ENCODE data around the gene NFATC3.

The NFATC3 gene

DNA sequence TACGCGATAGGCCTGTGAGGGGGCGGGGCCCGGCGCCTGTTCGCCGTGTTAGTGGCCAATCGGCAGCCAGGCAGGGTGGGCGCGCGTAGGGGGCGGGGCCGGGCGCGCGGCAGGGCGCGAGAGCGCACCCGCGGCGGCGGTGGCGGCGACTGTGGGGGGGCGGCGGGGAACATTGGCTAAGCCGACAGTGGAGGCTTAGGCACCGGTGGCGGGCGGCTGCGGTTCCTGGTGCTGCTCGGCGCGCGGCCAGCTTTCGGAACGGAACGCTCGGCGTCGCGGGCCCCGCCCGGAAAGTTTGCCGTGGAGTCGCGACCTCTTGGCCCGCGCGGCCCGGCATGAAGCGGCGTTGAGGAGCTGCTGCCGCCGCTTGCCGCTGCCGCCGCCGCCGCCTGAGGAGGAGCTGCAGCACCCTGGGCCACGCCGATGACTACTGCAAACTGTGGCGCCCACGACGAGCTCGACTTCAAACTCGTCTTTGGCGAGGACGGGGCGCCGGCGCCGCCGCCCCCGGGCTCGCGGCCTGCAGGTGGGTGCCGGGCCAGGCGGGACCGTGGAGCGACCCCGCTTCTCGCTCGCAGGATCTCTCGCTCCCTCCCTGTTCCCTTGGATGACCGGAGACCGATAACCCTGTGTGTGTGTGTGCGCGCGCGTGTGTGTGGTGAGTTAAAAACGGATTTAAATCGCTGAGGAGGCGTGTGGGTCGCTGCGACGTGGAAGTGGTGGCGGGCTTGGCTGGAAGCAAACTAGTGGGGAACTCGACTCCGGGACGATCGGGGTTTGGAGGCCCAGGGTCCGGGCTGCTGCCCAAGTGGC, at the start of gene NFATC3:
Gene NFATC3, plus strand, starts transcription at position 112 of the 813 bp plus-strand sequence. Its CDS starts 312 bp downstream, at position 424.
- FAIRE-seq: no peak

DNA sequence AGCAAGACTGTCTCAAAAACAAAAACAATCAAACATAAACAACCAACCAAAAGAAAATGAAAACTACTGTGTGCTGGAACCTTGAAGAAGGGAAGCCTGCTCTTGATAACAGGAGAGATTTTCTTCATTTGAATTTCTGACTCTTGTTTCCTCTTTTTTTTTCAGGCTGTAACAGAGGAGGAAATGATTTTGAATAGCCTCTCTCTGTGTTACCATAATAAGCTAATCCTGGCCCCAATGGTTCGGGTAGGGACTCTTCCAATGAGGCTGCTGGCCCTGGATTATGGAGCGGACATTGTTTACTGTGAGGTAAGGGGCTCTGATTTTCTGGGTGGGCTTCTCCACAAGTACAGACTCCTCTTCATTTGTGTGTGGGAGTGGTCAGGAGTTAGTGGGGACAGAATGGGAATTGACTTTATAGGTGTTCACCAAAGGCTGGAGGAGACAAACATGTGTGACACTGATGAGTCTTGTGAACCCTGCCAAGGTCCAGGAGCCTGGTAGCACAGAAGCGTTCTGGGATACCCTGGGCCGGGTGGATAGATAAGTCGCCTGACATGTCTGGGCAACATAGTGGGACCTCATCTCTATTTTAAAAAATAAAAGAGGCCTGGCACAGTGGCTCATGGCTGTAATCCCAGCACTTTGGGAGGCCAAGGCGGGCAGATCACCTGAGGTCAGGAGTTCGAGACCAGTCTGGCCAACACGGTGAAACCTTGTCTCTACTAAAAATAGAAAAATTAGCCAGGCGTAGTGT, 47.2 kb upstream of the NFATC3 start:
- FAIRE-seq: no peak

DNA sequence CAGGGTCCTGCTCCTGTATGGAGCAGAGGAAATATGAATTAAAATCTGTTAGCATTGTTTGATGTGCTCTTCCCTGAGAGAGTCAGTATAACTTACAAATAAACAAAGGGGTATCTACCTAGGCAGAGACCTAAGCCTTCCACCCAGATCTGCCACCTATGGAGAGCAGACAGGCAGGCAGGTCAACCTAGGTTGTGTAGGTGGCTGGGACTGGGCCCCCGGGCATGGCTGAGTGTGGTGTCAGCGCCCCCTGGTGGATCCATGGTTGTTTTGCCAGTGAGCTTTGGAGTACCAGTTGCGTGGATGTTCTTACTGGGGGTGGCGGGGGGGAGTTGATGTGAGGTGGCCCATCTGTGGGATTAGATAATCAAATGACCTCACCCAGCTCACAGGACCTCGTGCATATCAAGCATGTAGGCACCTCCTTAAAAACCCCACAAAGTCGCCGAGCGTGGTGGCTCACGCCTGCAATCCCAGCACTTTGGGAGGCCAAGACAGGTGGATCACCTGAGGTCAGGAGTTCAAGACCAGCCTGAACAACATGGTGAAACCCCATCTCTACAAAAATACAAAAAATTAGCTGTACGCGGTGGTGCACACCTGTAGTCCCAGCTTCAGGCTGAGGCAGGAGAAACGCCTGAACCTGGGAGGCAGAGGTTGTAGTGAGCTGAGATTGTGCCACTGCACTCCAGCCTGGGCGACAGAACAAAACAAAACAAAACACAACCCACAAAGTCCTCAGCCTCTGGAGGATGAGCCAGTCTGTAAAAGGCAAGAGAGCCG, 44.5 kb upstream of the NFATC3 start:
- no peak for FAIRE-seq

DNA sequence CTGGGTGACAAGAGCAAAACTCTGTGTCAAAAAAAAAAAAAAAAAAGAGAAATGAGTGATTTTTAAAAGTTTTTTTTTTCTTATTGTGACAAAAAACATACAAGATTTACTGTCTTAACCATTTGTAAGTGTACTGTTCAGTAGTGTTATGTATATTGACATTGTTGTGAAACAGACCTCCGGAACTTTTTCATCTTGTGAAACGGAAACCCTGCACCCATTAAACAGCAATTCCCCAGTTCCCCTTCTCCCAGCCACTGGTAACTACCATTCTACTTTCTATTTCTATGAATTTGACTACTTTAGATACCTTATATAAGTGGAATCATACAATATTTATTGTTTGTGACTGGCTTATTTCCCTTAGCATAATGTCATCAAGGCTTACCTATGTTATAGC, 43.4 kb upstream of the NFATC3 start:
- no peak for FAIRE-seq

DNA sequence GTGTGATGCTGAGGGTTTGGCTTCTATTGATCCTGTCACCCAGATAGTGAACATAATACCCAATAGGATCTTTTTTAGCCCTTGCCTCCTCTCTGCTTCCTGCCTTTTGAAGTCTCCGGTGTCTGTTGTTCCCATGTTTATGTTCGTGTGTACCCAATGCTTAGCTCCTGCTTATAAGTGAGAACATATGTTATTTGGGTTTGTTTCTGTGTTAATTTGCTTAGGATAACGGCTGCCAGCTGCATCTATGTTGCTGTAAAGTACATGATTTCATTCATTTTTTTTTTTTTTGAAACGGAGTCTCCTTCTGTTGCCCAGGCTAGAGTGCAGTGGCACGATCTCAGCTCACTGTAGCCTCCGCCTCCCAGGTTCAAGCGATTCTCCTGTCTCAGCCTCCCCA, 39.1 kb upstream of the NFATC3 start:
- FAIRE-seq: no peak

DNA sequence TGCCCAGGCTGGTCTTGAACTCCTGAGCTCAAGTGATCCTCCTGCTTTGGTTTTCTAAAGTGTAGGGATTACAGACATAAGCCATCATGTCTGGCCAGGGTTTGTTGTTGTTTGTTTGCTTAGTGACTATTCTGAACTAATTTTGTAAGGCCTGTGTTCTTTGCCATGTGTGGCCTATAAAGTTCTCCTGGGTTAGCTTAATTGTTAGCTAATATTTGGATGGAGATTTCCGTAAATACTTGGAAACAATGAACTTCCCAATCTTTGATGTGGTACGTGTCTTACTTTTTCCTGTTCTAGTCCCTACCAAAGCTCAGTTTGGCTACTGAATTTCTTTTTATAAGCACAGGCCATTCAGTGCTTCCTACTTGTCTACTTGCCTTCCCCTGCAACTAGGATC, 37.2 kb upstream of the NFATC3 start:
- FAIRE-seq: no peak

DNA sequence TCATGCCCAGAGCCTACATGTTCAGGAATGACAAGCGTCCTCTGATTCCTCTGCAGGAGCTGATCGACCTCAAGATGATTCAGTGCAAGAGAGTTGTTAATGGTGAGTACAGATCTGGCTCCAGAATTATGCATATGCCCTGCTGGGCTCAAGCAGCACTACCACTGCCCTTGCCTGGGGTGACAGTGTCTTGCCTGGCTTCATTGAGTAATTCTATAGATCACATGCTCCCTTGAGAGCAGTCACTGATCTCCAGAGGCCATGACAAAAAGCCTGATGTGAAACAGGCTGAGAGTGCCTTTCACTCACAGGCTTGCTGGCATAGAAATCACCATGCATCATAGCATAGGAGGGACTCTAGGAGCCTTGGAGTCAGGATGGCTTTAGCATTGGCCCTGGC, 35.7 kb upstream of the NFATC3 start:
- no peak for FAIRE-seq

DNA sequence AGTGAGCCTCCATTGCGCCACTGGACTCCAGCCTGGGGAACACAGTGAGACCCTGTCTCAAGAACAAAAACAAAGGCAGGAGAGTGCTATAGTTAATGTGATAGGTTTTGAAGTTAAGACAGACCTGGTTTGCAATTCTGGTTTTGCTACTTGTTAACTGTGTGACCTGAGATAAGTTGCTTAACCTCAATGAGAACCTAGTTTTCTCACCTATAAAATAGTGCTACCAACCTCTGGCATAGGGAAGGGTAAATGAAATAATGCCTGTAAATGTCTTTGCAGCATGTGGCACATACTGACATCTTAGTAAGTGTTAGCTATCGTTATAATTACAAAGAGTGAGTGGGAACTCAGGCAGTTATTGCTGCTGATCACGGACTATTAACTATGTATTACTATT, 29.8 kb upstream of the NFATC3 start:
- no peak for FAIRE-seq

DNA sequence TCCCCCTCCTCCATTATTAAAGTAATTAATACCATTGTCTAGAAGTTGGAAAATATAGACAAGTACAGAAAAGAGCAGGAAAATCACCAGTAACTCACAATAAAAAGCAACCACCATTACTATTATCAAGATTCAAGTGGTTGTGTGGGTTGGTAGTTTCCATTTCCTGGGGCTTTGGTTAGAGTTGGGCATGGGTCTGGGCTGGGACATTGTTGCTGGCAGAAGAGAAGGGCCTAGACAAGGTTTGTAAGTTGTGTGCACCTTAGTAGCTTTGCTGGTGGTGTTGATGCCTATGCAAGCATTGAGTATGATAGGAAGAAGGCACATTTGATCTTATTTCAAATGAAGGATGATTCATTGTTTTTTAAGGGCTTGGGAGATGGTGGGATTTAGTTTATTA, 25.4 kb upstream of the NFATC3 start:
- no peak for FAIRE-seq

DNA sequence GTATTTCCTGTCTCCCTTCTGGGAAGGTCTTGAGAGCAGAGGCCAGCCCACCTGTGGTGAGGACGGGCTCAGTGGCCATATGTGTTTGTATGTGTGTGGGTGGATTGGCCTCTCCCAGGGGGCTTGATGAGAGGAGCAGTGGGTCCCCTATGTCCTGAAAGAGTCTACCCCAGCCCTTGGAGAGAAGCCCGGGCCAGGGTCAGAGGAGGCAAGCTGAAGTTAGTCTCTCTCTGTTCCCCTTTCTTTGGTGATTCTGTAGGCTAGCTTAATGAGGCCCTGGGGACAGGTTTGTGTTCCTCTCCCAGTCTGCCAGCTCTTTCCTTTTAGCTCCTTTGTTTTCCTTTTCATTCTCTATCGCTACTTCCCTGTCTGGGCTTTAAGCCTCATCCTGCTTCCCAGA, 23.8 kb upstream of the NFATC3 start:
- FAIRE-seq: no peak

DNA sequence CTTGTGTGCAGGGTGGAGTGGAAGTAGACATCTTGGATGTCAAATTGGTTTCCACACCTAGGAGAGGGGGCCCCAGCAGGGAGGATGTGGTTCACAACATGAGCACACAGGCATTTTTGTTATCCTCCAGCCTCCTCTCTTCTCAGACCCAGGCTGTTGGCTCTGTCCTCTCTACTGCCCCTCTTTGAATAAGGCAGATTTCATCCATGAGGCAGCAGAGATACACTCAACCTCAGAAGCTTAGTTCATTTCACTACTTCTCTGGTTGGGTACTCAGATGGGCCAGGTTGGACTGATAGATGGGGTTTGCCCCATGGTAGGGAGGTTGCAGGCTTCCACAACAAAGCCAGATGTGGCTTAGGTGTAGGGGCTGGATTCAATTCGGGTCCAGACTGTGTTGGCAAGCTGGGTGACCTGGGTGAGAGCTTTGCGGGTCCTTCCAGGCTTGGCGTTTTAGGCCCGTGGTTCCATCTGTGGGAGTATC, 22.2 kb upstream of the NFATC3 start:
- no peak for FAIRE-seq

DNA sequence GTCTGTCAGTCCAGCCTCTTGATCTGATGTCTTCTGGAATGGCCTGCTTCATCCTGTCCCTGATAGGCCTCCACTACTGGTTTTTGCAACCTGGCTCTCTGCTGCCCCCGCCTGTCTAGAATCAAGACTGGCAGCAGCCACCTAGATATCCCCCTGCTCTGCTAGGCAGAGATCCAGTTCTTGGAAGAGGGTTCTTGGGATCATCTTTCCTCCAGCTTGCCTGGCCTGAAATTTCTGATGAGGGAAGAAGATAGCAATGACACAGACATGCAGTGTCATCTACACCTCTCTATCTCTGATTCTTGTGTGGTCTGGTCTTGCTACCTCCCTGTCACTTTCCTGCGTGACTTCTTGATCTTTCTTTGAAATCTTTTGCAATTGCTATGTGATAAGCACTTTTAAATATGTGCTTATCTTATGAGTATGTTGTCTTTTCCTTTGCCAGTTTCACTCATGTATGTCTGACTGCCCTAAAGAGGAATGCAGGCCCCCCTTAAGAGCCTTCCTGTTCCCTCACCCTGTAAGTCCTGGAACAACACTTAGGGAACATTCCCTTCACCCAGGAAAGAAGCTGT, 20.3 kb upstream of the NFATC3 start:
- FAIRE-seq: no peak

DNA sequence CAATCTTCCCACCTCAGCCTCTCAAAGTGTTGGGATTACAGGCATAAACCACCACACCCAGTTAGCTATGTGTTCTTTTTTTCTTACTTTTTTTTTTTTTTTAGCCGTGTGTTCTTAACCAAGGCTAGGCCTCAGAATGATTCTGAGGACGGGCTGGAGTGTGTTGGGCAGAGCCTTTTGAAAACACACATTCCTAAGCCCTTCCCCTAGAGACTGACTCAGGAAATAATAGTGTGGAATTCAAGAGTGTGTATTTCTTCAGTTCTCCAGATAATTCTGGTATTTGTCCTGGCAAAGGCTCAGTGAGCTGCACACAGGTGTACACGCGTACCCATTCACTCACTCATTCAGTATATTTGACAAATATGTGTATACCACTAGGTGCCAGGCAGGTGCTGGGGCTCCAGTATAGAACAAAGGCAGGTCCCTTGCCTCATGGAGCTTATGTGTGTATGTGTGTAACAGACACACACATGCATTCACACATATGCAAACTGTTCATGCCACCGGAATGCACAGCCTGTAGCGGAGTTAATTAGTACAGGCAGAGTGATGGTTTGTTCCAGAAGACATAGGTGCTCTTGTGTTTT, 19.4 kb upstream of the NFATC3 start:
- no peak for FAIRE-seq

DNA sequence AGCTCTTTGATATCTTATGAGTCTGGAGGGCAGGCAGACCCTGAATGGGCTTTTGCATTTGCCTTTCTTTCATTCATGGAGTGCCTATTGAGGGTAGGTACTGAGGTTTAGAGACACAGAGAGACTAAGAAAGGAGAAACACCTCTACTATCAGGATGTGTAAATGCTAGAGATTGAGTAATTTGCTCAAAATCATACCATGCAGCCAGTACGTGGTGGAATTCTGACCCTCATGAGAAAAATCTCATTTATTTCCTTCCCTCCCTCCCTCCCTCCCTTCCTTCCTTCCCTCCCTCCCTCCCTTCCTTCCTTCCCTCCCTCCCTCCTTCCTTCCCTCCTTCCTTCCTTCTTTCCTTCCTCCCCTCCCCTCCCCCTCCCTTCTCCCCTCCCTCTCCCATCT, 18.4 kb upstream of the NFATC3 start:
- FAIRE-seq: no peak

DNA sequence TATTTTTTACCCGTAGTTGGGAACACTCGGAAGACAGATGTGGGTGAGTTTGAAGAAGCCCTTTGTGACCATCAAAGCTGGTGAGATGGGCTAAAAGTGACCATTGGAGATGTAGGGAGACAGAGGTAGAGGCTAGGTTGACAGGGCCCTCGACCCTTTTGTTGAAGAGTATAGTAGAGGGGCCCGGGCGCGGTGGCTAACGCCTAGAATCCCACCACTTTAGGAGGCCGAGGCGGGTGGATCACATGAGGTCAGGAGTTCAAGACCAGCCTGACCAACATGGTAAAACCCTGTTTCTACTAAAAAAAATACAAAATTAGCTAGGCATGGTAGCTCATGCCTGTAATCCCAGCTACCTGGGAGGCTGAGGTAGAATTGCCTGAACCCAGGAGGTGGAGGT, 16.2 kb upstream of the NFATC3 start:
- no peak for FAIRE-seq

DNA sequence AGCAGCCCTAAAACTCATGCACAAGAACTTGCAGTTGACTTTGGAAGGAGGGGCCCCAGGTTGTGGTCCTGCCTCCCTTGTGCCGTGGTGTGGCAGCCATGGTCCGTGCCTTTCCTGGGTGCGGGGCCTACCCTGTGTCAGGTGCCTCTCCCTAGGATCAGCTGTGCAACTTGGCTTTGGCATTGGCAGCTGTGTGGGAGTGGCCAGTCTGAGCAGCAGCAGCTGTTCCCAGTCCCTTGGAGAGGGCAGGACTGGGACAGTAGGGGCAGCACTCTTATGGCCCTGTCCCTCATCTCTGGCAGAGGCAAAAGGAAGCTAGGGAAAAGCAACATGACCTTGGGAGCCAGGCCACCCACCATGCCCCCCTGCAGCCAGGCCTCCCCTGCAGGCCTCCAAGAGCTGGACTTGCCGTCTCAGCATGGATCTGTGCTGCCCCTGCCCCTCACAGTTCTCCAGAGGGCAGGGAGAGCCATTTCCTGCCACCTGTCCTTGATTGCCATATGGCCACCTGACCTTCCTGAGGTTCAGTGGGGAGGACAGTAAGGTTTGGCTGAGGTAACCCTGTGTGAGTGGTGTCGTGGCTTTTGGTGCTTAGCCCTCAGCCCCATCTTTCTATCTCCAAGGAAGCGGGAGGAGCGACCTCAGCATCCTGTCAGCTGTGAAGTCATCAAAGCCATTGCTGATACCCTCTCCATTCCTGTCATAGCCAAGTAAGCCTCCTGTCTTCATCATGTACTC, 15.5 kb upstream of the NFATC3 start:
- FAIRE-seq: no peak

DNA sequence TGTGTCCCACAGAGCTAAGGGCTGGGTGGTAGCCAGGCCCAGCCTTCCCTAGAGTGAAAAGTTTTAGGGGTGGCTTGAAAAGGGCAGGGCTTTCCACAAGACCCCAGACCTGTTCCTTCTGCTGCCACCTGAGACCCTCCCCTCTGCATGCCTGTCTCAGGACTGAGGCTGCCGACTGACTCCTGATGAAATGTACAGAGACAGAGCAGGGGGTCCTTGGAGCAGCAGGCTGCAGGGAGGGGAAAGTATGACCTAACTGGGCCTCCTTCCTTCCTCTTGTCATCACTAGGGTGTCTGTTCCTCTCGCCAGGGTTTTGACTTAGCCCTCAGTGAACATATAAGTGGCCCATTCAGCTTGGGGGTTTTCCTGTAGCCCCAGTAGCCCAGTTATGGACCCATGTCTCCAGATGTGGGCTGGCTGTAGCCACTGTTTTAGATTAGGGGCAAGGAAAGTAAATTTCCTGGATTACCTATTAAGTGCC, 14.9 kb upstream of the NFATC3 start:
- no peak for FAIRE-seq

DNA sequence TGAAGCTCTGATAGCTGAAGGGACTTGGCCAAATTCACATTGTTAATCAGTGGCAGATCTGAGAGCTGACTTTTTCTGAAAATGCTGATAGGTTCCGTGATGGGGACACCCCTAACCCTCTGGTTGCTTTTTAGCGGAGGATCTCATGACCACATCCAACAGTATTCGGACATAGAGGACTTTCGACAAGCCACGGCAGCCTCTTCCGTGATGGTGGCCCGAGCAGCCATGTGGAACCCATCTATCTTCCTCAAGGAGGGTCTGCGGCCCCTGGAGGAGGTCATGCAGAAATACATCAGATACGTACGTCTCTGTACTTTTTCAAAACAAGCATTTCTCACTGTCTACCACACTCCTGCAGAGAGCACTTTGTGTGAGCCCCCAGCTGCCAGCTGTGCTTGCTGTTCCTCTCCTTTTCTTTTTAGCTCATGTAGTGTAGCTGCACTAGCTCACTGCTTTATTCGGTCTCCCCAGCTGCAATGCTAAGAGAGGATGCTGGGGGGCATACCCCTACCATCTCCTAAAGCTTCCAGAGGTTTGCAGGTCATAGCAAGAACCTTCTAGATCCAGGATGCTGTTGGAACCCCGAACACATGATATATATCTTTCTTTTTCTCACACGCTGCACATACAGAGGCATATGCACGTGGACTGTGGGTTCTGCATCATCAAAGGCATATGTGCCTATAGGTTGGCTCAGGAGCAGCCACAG, 14.2 kb upstream of the NFATC3 start:
- no peak for FAIRE-seq

DNA sequence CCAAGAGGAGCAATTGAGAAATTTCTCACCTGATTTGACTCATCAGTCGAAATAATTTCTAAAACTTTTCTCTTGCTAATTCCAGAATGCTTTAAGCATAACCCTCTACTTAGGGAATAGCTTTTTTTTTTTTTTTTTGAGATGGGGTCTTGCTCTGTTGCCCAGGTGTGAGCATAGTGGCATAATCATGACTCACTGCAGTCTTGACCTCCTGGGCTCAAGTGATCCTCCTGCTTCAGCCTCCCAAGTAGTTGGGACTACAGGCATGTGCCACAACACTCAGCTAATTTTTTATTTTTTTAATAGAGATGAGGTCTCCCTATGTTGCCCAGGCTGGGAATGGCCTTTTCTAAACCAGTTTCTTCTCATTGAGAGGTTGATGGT, 13.7 kb upstream of the NFATC3 start:
- FAIRE-seq: no peak

DNA sequence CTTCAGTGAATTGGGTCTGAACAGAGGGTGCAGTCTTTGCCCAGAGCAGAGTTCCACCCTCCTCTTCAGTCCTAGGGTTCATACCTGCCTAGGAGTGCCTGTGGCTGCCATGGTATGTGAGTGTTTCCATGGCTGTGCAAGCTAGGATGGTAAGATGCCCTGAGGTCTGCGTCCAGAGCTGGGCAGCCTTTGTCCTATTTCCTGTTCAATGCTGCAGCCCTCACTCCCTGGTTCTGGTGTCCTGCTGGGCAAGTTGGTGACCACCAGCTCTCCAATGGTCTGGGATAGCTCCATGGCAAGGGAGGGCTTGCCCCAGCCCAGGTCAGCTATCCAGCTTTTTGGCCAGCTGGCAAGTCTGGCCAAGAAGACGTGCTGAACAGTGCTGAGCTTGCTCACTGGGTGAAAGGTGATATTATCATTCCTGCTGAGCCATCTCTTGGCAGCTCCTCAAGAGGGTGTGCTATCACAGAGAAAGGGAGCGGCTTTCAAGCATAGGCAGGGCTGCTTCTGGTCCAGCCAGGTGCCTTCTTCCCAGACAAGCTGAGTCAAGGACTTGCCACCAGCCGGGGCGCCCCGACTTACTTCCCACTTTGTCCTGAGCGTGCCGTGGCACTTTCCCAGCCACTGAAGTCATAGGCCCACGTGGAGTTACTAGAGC, 13.0 kb upstream of the NFATC3 start:
- no peak for FAIRE-seq

Measured in endometrium (tissue), 2 donors.